Stimulated activated CD8-positive, alpha-beta memory T cell treated with anti-CD3 and anti-CD28 coated beads, Interleukin-4, amount 100 ng/mL, for 48 hours (primary cell): ENCODE data around the gene KCNH8.
A peak's percentile ranks its signal among the peaks of the same experiment; 100 is the strongest.
"Not testable (repeated sequence)": the region's sequence is repeated elsewhere in the genome, so short reads cannot be mapped to it uniquely, and the experiment has no call there.

ENCODE experiments used
- DNase-seq: peaks from one replicate; pipeline ENCODE4 v3.0.0-alpha.2; 2020

Gene KCNH8

GRCh38 chr3:19147905-19148767 is at the start of gene KCNH8:
KCNH8 (plus strand) TSS chr3:19148510; CDS start chr3:19148720, 210 bp downstream.
- DNase-seq = peak; percentile 31

- not testable (repeated sequence) for DNase-seq
These were observed 45.5 kb upstream of the KCNH8 start for GRCh38 chr3:19102654-19103290.

GRCh38 chr3:19103510-19103909 is 44.8 kb upstream of the KCNH8 start:
- no peak for DNase-seq

GRCh38 chr3:19104459-19104858 is 43.9 kb upstream of the KCNH8 start:
- DNase-seq = no peak

DNA sequence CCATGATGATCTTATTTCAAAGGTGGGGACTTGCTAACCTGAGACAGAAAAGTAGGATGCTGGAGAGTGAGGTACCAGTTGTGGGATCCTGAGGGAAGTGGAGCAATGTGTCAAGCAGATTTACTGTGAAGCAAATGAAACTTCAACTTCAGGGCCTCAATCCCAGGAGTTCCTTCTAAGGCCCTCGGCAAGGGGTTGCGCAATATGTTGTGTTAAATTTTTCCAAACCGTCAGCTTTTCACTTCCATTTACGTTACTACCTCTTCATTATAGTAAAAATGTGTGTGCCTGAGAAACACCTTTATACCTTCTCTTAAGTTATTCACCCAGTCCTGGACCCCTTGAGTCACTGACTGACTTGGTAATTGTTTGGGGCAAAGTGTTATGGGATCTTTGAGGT is 42.5 kb upstream of the KCNH8 start:
- DNase-seq = no peak

DNA sequence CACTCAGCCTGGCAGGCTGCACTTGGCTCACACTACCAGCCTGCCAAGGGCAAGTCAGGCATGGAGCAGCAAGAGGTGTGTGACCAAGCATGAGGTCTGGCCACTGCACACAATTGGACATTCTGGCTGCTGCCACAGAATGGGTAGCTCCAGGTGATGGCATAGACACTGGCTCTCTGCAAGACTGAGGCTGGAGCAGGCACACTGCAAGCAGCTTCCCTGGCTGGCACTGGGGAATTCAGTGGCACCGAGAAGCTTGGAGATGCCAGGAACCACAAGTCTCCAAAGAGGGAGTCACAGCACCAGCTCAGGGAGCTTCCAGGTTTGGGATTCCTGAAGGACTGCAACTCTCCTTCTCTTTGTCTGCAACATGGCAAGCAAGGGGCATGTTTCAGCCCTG is 42.0 kb upstream of the KCNH8 start:
- no peak for DNase-seq

DNA sequence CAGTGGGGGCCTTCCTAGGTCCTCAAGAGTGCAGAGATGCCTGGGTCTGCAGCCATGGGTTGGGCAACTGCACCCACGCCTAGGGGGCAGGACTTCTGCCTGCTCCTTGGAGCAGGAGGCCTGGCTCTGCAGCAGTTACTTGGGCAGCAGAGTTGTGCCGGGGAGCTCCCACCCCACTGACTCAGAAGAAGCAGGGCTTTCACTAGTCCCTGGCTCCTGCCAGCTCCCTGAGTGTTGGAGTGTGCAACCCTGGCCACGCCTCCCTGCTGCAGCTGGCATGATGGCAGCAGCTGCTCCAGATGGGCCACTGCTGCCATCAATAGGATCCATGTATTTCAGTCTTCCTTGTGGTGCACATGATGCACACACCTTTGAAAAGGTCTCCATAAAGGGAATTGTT is 40.6 kb upstream of the KCNH8 start:
- DNase-seq = no peak

DNA sequence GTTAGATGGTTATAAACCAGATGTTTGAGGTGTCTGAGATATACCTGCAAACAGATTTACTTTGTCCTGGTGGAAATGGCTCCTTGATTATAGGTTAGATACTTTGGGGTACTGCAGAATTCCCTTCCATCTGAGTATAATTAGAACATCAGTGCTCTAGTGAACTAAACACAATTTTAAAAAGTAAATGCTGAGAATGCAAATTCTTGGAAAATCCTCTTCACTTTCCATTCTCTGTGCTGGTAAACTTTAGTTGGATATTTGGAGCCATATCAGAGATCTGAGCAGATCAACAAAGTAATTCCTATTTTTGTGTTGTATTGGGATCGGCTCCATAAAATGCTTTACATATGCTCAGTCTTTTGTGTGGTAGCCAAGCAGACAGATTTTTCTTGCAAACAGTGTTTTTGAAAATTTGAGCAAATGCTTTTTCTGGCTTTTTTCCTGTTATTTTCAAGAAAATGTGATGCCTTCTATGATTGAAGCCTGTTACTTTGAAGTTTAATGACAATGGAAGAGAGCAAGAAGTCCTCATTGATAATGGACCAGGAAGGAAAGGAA is 37.9 kb upstream of the KCNH8 start:
- DNase-seq = no peak

- no peak for DNase-seq
These were observed 33.8 kb upstream of the KCNH8 start for GRCh38 chr3:19114461-19114860.

DNA sequence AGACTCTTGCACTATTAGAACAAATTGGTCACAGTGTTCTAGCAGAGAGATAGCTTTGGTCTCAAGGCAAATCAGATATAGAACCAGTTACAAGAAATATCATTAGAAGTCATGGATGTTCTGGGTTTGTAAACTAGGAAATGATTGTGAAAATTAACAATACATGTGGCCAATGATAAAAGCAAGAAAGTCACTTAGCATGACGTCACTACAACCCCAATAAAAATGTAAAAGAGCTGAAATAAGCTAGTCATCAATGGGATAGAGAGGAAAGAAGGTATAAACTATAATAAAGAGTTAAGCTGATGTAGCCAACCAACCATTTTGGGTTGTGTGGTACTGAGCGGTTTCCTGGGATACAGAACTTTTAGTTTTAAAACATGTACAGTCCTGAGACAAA is 32.1 kb upstream of the KCNH8 start:
- no peak for DNase-seq

DNA sequence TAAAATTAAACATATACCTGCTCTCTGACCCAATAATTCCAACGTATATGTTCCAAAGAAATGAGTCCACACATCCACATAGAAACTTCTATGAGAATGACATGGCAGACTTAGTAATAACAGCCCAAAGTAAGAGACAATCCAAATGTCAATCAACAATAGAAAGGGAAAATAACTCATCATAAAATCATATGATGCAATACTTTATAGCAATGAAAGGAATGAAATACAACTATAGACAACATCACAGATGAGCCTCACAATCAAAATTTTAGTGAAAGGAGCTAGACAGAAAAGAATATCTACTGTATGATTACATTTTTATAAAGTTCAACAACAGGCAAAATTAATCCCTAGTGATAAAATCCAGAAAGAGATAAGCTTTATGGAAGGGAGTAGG is 23.6 kb upstream of the KCNH8 start:
- no peak for DNase-seq

- no peak for DNase-seq
These were observed 8.4 kb upstream of the KCNH8 start for GRCh38 chr3:19139863-19140262.

GRCh38 chr3:19146685-19147650 is 1.3 kb upstream of the KCNH8 start:
- peak; percentile 69 for DNase-seq

- no peak for DNase-seq
These were observed 420 bp downstream of the KCNH8 start for GRCh38 chr3:19148768-19149091.

DNA sequence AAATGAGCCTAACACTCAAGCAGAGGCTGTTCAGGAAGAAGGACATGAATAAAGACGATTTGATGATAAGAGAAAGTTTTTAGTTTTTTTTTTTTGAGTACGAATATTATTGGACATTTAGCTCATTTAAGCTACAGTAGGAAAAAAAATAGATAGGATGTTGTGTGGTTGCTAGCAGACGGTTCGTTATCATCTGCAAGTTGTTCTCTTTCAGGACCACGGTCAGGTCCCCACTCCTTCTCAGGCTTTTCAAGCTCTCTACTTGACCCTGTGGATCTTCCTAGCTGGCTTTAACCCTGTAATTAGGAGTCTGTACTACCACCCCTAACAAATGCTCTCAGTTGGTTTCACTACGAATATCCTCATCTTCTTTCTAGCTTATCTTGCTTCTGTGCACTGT is 1.1 kb downstream of the KCNH8 start:
- DNase-seq = peak; percentile 28

GRCh38 chr3:19151171-19151570 is 2.9 kb downstream of the KCNH8 start:
- no peak for DNase-seq

DNA sequence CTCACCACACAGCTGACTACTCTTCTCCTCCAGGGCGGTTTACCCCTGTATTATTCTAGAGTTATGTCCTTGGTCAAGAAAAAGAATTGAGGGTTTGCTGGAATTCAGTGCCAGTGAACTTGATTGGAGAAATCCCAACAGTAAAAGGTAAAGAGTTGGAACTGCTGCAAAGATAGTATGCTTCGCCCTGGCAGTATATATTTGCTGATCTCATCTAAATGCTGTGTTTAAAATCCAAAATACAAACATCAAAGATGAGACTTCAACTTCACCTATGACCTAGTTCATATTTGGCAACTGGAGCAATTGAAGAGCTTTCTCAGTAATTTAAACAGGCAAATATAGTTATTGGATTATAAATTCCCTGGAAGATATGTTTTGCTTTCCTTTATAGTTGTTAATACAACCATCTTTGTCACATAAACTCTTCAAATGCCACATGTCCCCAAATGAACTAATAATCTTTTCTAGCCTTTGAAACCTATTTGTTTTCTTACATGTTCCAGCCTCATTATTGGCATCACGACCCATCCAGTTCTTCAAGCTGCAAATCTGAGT is 6.5 kb downstream of the KCNH8 start:
- no peak for DNase-seq

DNA sequence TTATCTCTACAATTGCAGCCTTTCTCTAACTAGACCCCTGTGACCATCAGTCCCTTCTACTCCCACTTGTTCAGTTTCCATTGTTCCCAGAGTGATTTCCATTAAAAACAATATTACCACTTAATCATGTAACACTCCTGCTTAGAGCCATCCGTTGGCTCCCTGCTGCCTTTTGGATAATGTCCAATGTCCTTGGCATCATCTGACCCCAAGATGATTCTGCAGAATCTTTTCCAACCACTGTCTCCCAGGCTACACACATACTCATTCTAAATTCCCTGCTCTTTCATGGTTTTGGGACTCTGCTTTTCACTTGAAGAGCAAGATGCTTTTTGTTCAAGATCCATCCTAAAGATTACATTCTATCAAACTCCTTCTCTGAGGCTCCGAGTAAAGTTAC is 7.1 kb downstream of the KCNH8 start:
- DNase-seq = no peak

DNA sequence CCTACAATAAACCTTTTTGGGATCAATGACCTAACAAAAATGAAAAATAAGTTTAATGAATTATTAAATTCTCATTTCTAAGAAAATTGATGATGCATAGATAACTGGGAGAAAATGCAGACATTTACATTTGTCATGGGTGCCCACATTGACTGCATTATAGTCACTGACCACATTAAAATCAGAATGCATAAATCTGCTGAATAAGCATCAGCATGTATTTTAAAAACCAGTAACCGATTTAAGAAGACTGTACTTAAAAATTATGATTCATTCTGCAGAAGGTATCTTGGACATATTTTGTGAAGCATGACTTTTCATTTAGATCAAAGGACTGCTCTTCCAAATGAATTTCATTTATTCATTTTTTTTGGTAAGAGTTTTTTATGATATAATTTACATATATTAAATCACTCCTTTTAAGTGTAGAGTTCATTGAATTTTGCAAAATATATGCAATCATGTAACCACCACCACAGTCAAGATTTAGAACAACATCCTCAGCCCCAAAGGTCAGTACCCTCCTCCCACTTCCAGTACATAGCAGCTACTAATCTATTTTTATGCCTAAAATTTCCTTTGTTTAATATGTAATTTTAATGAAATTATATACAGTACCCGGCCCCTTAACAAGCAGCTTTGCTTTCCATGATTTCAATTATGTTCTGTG is 11.8 kb downstream of the KCNH8 start:
- DNase-seq = no peak

GRCh38 chr3:19165654-19166053 is 17.3 kb downstream of the KCNH8 start:
- DNase-seq = no peak

- no peak for DNase-seq
These were observed 23.5 kb downstream of the KCNH8 start for GRCh38 chr3:19171794-19172193.

DNA sequence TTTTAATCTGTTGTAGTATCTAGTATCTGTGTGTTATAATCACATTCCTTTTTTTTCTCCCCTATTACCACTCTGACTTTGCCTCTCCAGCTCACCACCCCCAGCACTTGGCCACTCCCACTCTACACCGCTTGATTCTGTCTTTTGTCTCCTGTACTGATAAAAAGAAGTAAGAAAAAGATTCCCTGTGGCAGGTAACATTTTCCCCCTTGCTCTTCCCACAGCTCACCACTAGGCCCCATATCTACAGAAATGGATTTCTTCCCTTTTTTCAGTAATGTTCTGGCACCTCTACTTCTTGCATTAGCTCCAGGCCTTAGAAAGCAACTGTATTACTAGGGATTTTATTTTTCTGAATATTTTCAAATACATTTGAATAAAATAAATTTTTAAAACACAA is 25.6 kb downstream of the KCNH8 start:
- no peak for DNase-seq
